ENCODE results near the gene APOB. TPM values are rescaled to one million over a fixed set of nuclear protein-coding genes. Genes with fewer than 3 reads are reported as not detected.
A peak's percentile ranks its signal among the peaks of the same experiment; 100 is the strongest.

The APOB gene
- total and polyA plus RNA-seq, 2 of the 8 experiments (the other 6 are each of a cell fraction or from before 2014, with no cell fraction given): 0.15 to 0.61 TPM

GRCh38 chr2:21047141-21048009 is 3.5 kb upstream of the APOB start:
- 81% methylated on average over 8 of the region's 8 CpGs; no CpG with 5 or more reads in 1 of the 2 experiments for WGBS, 2 experiments (ENCODE audit: extremely low coverage in 1 of 2, insufficient coverage in 1 of 2, insufficient read length in 1 of 2, insufficient replicate concordance in 2 of 2, low coverage in 1 of 2, low lambda C conversion rate in 2 of 2, missing lambda C conversion rate in 1 of 2)
- POLR2A ChIA-PET (ENCODE audit: partially characterized antibody): no interaction called here
- CTCF ChIA-PET (ENCODE audit: partially characterized antibody): interaction anchor here (0.7 to 9.2 kb wide), 7 partner anchors 10 to 372 kb away, joined by 3 to 188 read pairs (median 5); no protein-coding TSS in a partner anchor

More at GRCh38 chr2:21047141-21048009, 3.5 kb upstream of the APOB start:
- H3K27me3 ChIP-seq (replicated peaks in 1 of 4; ENCODE audit: control insufficient read depth in 3 of 4, extremely low read depth in 1 of 4, insufficient read depth in 3 of 4, low read length in 3 of 4): peaks cover 1 to 12% (median 9%) of the 10 kb centered on the region in 4 experiments; a peak in 6 of 7 replicates
- no peak overlapping the region for H2BK12ac ChIP-seq (ENCODE audit: low read depth, low read length)
- TF ChIP-seq POLR2A (IDR thresholded peaks at IDR 0.05; ENCODE audit: control extremely low read depth in 1 of 2, low read depth in 2 of 2, low read length in 2 of 2) (no peak), SIN3A (conservative IDR thresholded peaks at IDR 0.05 in 1 of 2, IDR thresholded peaks at IDR 0.05 in 1 of 2; ENCODE audit: low read depth in 1 of 2, low read length in 2 of 2) (no peak)
- no peaks in the 10 kb centered on the region for H3K9me3 ChIP-seq (ENCODE audit: insufficient read depth in 2 of 2, low read depth in 1 of 2, low read length in 1 of 2)
- no peak overlapping the region for H2AK5ac ChIP-seq (ENCODE audit: low read depth, low read length)
- no peak overlapping the region for H2BK120ac ChIP-seq (replicated peaks; ENCODE audit: low read depth, low read length)
- no peak overlapping the region for H3K4ac ChIP-seq (replicated peaks; ENCODE audit: insufficient read length, low read depth, low read length)
- H3K23ac ChIP-seq (ENCODE audit: insufficient read length): no peak overlapping the region
- peaks cover 4% of the 10 kb centered on the region; the same call in 1 of the 2 replicates for H3K23me2 ChIP-seq (ENCODE audit: low read depth, low read length)
- H2BK15ac ChIP-seq (ENCODE audit: low read length): no peak overlapping the region
- no peak overlapping the region for H4K5ac ChIP-seq (ENCODE audit: insufficient read length, low read depth, low read length)
- H3K4me1 ChIP-seq (replicated peaks in 1 of 4; ENCODE audit: control insufficient read depth in 3 of 4, insufficient read depth in 4 of 4, low read length in 3 of 4): peaks cover 0 to 10% (median 9%) of the 10 kb centered on the region in 4 experiments
- H3K79me2 ChIP-seq (ENCODE audit: control insufficient read depth in 1 of 2, insufficient read depth in 2 of 2, low read length in 2 of 2): no peaks in the 10 kb centered on the region
- no peak overlapping the region for H4K91ac ChIP-seq (replicated peaks; ENCODE audit: insufficient read length, low read length)
- H2BK20ac ChIP-seq (ENCODE audit: low read length): no peak overlapping the region
- no peaks in the 10 kb centered on the region for H3K79me1 ChIP-seq (ENCODE audit: low read depth, low read length)
- H2AFZ ChIP-seq (ENCODE audit: low read length): no peak overlapping the region
- H3K36me3 ChIP-seq (ENCODE audit: control insufficient read depth in 2 of 4, insufficient read depth in 4 of 4, low read length in 3 of 4): no peaks in the 10 kb centered on the region
- DNase-seq (ENCODE audit: low read depth in 1 of 2, low spot score in 2 of 2) (no peak), FAIRE-seq (no peak)
- H3K4me2 ChIP-seq (ENCODE audit: insufficient read depth in 1 of 2, low read depth in 2 of 2, low read length in 2 of 2): no peak overlapping the region
- H4K8ac ChIP-seq (ENCODE audit: extremely low read depth, insufficient read depth, low read length): peak overlapping the region; percentile 65
- no peak overlapping the region for H3K27ac ChIP-seq (ENCODE audit: low read depth, low read length)
- H3K18ac ChIP-seq (ENCODE audit: extremely low read depth, low read length): no peak overlapping the region
- no peak overlapping the region for H3K14ac ChIP-seq (ENCODE audit: insufficient read length)
- no peak overlapping the region for H3K56ac ChIP-seq (replicated peaks; ENCODE audit: insufficient read length, low read depth, low read length)
- no peak overlapping the region for H2BK5ac ChIP-seq (ENCODE audit: low read depth, low read length)
- H3K4me3 ChIP-seq (ENCODE audit: extremely low read depth in 1 of 4, insufficient read depth in 2 of 4, low read depth in 3 of 4, low read length in 4 of 4): no peak overlapping the region
- H4K20me1 ChIP-seq (replicated peaks in 1 of 2; ENCODE audit: control insufficient read depth in 1 of 2, insufficient read depth in 2 of 2, low read length in 2 of 2): no peaks in the 10 kb centered on the region
- H3K9ac ChIP-seq (replicated peaks in 1 of 4; ENCODE audit: extremely low read depth in 1 of 4, low read depth in 3 of 4, low read length in 3 of 4): no peak overlapping the region

All from H1 (cell line).